ENCODE measurements around the gene PTPN22.

DNA sequence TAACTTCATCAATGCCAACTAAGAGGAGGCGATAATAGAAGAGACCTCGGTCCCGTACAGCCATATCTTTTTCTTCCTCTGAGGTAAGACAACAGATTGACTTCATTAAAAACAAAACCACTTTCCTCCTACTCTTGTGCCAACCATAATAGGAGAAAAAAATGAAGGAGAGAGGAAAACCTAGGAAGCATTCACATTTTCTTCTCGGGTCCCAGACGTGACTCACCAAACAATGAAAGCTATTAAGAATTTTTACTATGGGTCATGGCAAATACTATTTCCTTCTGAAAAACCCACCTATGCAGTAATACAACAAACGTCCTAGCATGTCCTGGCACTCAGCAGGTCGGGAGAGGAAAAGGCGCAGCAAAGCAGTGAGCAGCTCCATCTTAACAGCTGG lies 24.4 kb upstream of the PTPN22 start:
- no peak for TF ChIP-seq POLR2A (IDR thresholded peaks at IDR 0.05)
- TF ChIP-seq, protein P1, sequence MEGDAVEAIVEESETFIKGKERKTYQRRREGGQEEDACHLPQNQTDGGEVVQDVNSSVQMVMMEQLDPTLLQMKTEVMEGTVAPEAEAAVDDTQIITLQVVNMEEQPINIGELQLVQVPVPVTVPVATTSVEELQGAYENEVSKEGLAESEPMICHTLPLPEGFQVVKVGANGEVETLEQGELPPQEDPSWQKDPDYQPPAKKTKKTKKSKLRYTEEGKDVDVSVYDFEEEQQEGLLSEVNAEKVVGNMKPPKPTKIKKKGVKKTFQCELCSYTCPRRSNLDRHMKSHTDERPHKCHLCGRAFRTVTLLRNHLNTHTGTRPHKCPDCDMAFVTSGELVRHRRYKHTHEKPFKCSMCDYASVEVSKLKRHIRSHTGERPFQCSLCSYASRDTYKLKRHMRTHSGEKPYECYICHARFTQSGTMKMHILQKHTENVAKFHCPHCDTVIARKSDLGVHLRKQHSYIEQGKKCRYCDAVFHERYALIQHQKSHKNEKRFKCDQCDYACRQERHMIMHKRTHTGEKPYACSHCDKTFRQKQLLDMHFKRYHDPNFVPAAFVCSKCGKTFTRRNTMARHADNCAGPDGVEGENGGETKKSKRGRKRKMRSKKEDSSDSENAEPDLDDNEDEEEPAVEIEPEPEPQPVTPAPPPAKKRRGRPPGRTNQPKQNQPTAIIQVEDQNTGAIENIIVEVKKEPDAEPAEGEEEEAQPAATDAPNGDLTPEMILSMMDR (IDR thresholded peaks at IDR 0.05): no peak
